GM23338 (cell line): ENCODE data around the gene ENTHD1. TPM values are rescaled to one million over a fixed set of nuclear protein-coding genes. Genes with fewer than 3 reads are reported as not detected.

Experiments used
- ATAC-seq: fragments of 200-7000 bp; cut with Tn5 transposase; 3 replicates; pipeline ENCODE4 v1.9.1; 2020
- DNase-seq: peaks from one replicate; pipeline ENCODE4 v3.0.0-alpha.2; 2015; ENCODE audit warnings: low spot score
- H2AFZ ChIP-seq: fragments of 200-600 bp; sonication (generic); 2 replicates; pipeline ENCODE4 v1.8.0; 2016; ENCODE audit warnings: antibody characterized with exemption, mild to moderate bottlenecking, moderate library complexity
- H3F3A ChIP-seq: fragments of 200-600 bp; sonication (generic); replicated peaks from 2 replicates; pipeline ENCODE4 v1.8.0; 2017; ENCODE audit warnings: antibody characterized with exemption, mixed run types, low read depth
- H3K27ac ChIP-seq: fragments of 200-600 bp; sonication (generic); 2 replicates; pipeline ENCODE4 v1.6.1; 2016; ENCODE audit warnings: low read depth
- H3K27me3 ChIP-seq: fragments of 200-600 bp; sonication (generic); 2 replicates; pipeline ENCODE4 v1.8.0; 2016; ENCODE audit warnings: mild to moderate bottlenecking, mixed run types, moderate library complexity; ENCODE audit not compliant: insufficient read depth
- H3K36me3 ChIP-seq: fragments of 200-600 bp; sonication (generic); 2 replicates; pipeline ENCODE4 v1.8.0; 2016; ENCODE audit warnings: mild to moderate bottlenecking; ENCODE audit not compliant: insufficient read depth
- H3K4me1 ChIP-seq: fragments of 200-600 bp; sonication (generic); 2 replicates; pipeline ENCODE4 v1.8.0; 2016; ENCODE audit warnings: mild to moderate bottlenecking, moderate library complexity; ENCODE audit not compliant: insufficient read depth
- H3K4me2 ChIP-seq: fragments of 200-600 bp; sonication (generic); 2 replicates; pipeline ENCODE4 v1.7.1; 2017; ENCODE audit warnings: mixed run types
- H3K4me3 ChIP-seq: fragments of 200-600 bp; sonication (generic); 2 replicates; pipeline ENCODE4 v1.6.1; 2016; ENCODE audit warnings: mixed run types
- H3K79me2 ChIP-seq: fragments of 200-600 bp; sonication (generic); replicated peaks from 2 replicates; pipeline ENCODE4 v1.8.0; 2017; ENCODE audit warnings: mild to moderate bottlenecking; ENCODE audit not compliant: insufficient read depth
- H3K9me2 ChIP-seq: fragments of 200-600 bp; sonication (generic); 2 replicates; pipeline ENCODE4 v1.8.0; 2017; ENCODE audit not compliant: insufficient read depth
- H4K20me1 ChIP-seq: fragments of 200-600 bp; sonication (generic); replicated peaks from 2 replicates; pipeline ENCODE4 v1.8.0; 2017; ENCODE audit warnings: mild to moderate bottlenecking; ENCODE audit not compliant: insufficient read depth
- H3K27ac Mint-ChIP-seq: 2 replicates; pipeline ENCODE4 v1.8.0; 2020; ENCODE audit warnings: inconsistent platforms, mild to moderate bottlenecking, moderate library complexity, mixed read lengths
- H3K27me3 Mint-ChIP-seq: 3 replicates; pipeline ENCODE4 v1.8.0; 2022; ENCODE audit warnings: low read depth, mild to moderate bottlenecking, moderate library complexity, mixed read lengths, inconsistent platforms; ENCODE audit not compliant: insufficient read depth, poor library complexity
- H3K36me3 Mint-ChIP-seq: 3 replicates; pipeline ENCODE4 v1.8.0; 2021; ENCODE audit warnings: low read depth, mild to moderate bottlenecking, inconsistent platforms, moderate library complexity, mixed read lengths
- H3K4me1 Mint-ChIP-seq: 3 replicates; pipeline ENCODE4 v1.8.0; 2020; ENCODE audit warnings: mild to moderate bottlenecking, inconsistent platforms, mixed read lengths
- H3K4me3 Mint-ChIP-seq: 3 replicates; pipeline ENCODE4 v1.8.0; 2021; ENCODE audit warnings: moderate library complexity, mild to moderate bottlenecking, inconsistent platforms, mixed read lengths
- H3K9me3 Mint-ChIP-seq: 3 replicates; pipeline ENCODE4 v1.8.0; 2020; ENCODE audit warnings: moderate library complexity, mild to moderate bottlenecking, inconsistent platforms, mixed read lengths
- CREB1 ChIP-seq: fragments of 250-450 bp; sonication (Bioruptor Pico); IDR thresholded peaks from 2 replicates; pipeline ENCODE4 v1.5.0; 2020; ENCODE audit warnings: low read depth, mild to moderate bottlenecking, moderate library complexity
- ETS1 ChIP-seq: IDR thresholded peaks from 2 replicates; pipeline ENCODE4 v1.6.1; 2016; ENCODE audit warnings: antibody characterized with exemption
- EZH2 ChIP-seq: fragments of 200-600 bp; sonication (generic); IDR thresholded peaks from one replicate; pipeline ENCODE4 v1.8.0; 2017; ENCODE audit warnings: antibody characterized with exemption, mild to moderate bottlenecking, low read depth; ENCODE audit not compliant: unreplicated experiment
- JUNB ChIP-seq: IDR thresholded peaks from one replicate; pipeline ENCODE4 v1.6.1; 2016; ENCODE audit warnings: antibody characterized with exemption; ENCODE audit not compliant: unreplicated experiment
- NANOG ChIP-seq: IDR thresholded peaks from 2 replicates; pipeline ENCODE4 v1.6.1; 2016; ENCODE audit warnings: antibody characterized with exemption, borderline replicate concordance
- STAT1 ChIP-seq: IDR thresholded peaks from one replicate; pipeline ENCODE4 v1.6.1; 2016; ENCODE audit warnings: antibody characterized with exemption; ENCODE audit not compliant: unreplicated experiment
- polyA plus RNA-seq: library from polyadenylated mRNA; unstranded; fragments of >200 nt; fragmentation: Nextera tagmentation; extraction: Ambion mirVana; gene quantifications from 2 replicates; pipeline ENCODE4 v1.2.1, GENCODE V29; 2016
- total RNA-seq: library from RNA; depleted of rRNA; stranded (reverse); fragments of >200 nt; shearing (Covaris generic); gene quantifications from 2 replicates; pipeline ENCODE4 v1.2.3, GENCODE V29; 2014
- TF ChIP-seq, protein P1 (sequence below): fragments of 250-450 bp; sonication (Bioruptor Pico); IDR thresholded peaks from 2 replicates; pipeline ENCODE4 v1.5.0; 2020; ENCODE audit warnings: mild to moderate bottlenecking, moderate library complexity
- TF ChIP-seq, protein P2 (sequence below): IDR thresholded peaks from one replicate; pipeline ENCODE4 v1.6.1; 2018; ENCODE audit warnings: antibody characterized with exemption; ENCODE audit not compliant: unreplicated experiment

The ENTHD1 gene
- total and polyA plus RNA-seq, 2 experiments from 2014 or later, result not detected

DNA sequence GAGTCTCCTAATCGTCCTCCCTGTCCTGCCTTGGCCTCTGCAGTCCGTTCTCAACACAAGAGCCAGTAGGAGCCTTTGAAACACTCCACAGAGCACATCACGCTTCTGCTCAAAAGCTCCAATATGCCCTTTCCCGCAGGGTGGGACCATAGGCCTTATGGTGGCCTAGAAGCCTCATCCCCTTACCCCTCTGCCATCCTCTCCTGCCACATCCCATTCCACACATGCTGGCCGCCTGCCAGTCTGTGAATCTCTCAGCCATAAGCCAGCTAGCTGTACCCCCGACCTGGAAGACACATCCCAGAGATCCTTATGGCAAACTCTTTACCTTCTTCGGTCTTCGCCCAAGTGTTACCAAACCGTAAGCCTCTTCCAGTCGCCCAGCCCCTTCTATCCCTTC is 157.8 kb downstream of the ENTHD1 start (continued):
- TF ChIP-seq, protein P1, sequence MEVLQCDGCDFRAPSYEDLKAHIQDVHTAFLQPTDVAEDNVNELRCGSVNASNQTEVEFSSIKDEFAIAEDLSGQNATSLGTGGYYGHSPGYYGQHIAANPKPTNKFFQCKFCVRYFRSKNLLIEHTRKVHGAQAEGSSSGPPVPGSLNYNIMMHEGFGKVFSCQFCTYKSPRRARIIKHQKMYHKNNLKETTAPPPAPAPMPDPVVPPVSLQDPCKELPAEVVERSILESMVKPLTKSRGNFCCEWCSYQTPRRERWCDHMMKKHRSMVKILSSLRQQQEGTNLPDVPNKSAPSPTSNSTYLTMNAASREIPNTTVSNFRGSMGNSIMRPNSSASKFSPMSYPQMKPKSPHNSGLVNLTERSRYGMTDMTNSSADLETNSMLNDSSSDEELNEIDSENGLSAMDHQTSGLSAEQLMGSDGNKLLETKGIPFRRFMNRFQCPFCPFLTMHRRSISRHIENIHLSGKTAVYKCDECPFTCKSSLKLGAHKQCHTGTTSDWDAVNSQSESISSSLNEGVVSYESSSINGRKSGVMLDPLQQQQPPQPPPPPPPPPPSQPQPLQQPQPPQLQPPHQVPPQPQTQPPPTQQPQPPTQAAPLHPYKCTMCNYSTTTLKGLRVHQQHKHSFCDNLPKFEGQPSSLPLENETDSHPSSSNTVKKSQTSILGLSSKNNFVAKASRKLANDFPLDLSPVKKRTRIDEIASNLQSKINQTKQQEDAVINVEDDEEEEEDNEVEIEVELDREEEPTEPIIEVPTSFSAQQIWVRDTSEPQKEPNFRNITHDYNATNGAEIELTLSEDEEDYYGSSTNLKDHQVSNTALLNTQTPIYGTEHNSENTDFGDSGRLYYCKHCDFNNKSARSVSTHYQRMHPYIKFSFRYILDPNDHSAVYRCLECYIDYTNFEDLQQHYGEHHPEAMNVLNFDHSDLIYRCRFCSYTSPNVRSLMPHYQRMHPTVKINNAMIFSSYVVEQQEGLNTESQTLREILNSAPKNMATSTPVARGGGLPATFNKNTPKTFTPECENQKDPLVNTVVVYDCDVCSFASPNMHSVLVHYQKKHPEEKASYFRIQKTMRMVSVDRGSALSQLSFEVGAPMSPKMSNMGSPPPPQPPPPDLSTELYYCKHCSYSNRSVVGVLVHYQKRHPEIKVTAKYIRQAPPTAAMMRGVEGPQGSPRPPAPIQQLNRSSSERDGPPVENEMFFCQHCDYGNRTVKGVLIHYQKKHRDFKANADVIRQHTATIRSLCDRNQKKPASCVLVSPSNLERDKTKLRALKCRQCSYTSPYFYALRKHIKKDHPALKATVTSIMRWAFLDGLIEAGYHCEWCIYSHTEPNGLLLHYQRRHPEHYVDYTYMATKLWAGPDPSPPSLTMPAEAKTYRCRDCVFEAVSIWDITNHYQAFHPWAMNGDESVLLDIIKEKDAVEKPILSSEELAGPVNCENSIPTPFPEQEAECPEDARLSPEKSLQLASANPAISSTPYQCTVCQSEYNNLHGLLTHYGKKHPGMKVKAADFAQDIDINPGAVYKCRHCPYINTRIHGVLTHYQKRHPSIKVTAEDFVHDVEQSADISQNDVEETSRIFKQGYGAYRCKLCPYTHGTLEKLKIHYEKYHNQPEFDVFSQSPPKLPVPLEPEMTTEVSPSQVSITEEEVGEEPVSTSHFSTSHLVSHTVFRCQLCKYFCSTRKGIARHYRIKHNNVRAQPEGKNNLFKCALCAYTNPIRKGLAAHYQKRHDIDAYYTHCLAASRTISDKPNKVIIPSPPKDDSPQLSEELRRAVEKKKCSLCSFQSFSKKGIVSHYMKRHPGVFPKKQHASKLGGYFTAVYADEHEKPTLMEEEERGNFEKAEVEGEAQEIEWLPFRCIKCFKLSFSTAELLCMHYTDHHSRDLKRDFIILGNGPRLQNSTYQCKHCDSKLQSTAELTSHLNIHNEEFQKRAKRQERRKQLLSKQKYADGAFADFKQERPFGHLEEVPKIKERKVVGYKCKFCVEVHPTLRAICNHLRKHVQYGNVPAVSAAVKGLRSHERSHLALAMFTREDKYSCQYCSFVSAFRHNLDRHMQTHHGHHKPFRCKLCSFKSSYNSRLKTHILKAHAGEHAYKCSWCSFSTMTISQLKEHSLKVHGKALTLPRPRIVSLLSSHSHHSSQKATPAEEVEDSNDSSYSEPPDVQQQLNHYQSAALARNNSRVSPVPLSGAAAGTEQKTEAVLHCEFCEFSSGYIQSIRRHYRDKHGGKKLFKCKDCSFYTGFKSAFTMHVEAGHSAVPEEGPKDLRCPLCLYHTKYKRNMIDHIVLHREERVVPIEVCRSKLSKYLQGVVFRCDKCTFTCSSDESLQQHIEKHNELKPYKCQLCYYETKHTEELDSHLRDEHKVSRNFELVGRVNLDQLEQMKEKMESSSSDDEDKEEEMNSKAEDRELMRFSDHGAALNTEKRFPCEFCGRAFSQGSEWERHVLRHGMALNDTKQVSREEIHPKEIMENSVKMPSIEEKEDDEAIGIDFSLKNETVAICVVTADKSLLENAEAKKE (CRISPR knock-in tag), result no peak
- TF ChIP-seq STAT1, result no peak
- no peak for TF ChIP-seq JUNB

DNA sequence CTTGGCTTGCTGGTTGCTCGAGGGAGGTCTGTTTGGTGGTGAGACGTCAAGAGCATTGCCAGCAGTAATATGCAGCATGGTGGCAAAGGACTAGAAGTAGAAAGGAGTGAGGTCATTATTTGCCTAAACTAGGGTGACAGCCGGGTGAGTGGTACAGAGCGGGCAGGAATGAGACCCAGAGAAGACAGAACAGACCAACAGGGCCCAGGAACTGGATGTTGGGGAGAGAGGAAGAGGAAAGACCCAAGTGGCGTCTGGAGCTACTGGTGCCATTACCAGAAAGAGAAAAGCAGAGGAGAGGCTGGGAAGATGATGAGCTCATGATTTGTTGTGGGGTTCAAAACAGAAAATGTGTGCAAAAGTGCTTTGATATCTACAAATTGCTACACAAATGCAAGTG is 158.7 kb downstream of the ENTHD1 start:
- H3K27me3 ChIP-seq, result no peaks in the 10 kb centered on the region
- no peaks in the 10 kb centered on the region for H3K9me2 ChIP-seq
- H3K27ac Mint-ChIP-seq, result no peak overlapping the region
- ATAC-seq (no peak), DNase-seq (no peak)
- H3K4me1 Mint-ChIP-seq, result peaks cover 15% of the 10 kb centered on the region
- no peak overlapping the region for H3K4me3 ChIP-seq
- no peaks in the 10 kb centered on the region for H3K36me3 ChIP-seq
- H3K27me3 Mint-ChIP-seq, result peaks cover 2% of the 10 kb centered on the region
- H4K20me1 ChIP-seq, result no peaks in the 10 kb centered on the region
- H3K36me3 Mint-ChIP-seq, result no peaks in the 10 kb centered on the region
- no peak overlapping the region for H2AFZ ChIP-seq
- no peaks in the 10 kb centered on the region for H3K9me3 Mint-ChIP-seq
- H3K4me2 ChIP-seq, result no peak overlapping the region
- H3F3A ChIP-seq, result no peaks in the 10 kb centered on the region
- no peak overlapping the region for H3K4me3 Mint-ChIP-seq
- H3K4me1 ChIP-seq, result peaks cover 6% of the 10 kb centered on the region
- no peaks in the 10 kb centered on the region for H3K79me2 ChIP-seq
- no peak overlapping the region for H3K27ac ChIP-seq
- TF ChIP-seq EZH2, result no peak
- TF ChIP-seq ETS1, result no peak
- TF ChIP-seq, protein P2, sequence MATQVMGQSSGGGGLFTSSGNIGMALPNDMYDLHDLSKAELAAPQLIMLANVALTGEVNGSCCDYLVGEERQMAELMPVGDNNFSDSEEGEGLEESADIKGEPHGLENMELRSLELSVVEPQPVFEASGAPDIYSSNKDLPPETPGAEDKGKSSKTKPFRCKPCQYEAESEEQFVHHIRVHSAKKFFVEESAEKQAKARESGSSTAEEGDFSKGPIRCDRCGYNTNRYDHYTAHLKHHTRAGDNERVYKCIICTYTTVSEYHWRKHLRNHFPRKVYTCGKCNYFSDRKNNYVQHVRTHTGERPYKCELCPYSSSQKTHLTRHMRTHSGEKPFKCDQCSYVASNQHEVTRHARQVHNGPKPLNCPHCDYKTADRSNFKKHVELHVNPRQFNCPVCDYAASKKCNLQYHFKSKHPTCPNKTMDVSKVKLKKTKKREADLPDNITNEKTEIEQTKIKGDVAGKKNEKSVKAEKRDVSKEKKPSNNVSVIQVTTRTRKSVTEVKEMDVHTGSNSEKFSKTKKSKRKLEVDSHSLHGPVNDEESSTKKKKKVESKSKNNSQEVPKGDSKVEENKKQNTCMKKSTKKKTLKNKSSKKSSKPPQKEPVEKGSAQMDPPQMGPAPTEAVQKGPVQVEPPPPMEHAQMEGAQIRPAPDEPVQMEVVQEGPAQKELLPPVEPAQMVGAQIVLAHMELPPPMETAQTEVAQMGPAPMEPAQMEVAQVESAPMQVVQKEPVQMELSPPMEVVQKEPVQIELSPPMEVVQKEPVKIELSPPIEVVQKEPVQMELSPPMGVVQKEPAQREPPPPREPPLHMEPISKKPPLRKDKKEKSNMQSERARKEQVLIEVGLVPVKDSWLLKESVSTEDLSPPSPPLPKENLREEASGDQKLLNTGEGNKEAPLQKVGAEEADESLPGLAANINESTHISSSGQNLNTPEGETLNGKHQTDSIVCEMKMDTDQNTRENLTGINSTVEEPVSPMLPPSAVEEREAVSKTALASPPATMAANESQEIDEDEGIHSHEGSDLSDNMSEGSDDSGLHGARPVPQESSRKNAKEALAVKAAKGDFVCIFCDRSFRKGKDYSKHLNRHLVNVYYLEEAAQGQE, result no peak
- TF ChIP-seq CREB1 (CRISPR knock-in tag), result no peak
- TF ChIP-seq NANOG, result no peak
